GM20431 (cell line): ENCODE data around the gene TNNI2.

Experiments used
- in situ Hi-C: fragments of 300-500 bp; cut with MseI, MboI; formaldehyde crosslinking; loops from one replicate; pipeline ENCODE4 v1.15.0; 2020; ENCODE audit warnings: low sequenced_read_pairs; ENCODE audit not compliant: unreplicated experiment

Gene TNNI2

GRCh38 chr11:1831338-1832210, 7.2 kb upstream of the TNNI2 start:
- in situ Hi-C loops, result no loop called here

GRCh38 chr11:1832211-1832919, 6.4 kb upstream of the TNNI2 start:
- in situ Hi-C loops, result no loop called here

GRCh38 chr11:1832920-1833295, 5.9 kb upstream of the TNNI2 start:
- in situ Hi-C loops, result no loop called here

- in situ Hi-C loops, result no loop called here
Measured at GRCh38 chr11:1834062-1834610, 4.6 kb upstream of the TNNI2 start.

GRCh38 chr11:1834779-1835670, 3.8 kb upstream of the TNNI2 start, which contains the start of gene SYT8:
TSS of gene SYT8 (plus strand) at chr11:1834990. CDS start at chr11:1835106, 116 bp downstream.
- in situ Hi-C loops, result no loop called here

- in situ Hi-C loops, result no loop called here
Measured at GRCh38 chr11:1835671-1836010, 3.1 kb upstream of the TNNI2 start.

- in situ Hi-C loops, result no loop called here
Measured at GRCh38 chr11:1836011-1836945, 2.5 kb upstream of the TNNI2 start.

GRCh38 chr11:1837171-1838076, 1.4 kb upstream of the TNNI2 start:
- in situ Hi-C loops, result no loop called here

GRCh38 chr11:1838077-1838425, 730 bp upstream of the TNNI2 start:
- in situ Hi-C loops, result no loop called here

GRCh38 chr11:1839204-1839923, 583 bp downstream of the TNNI2 start:
- in situ Hi-C loops, result no loop called here

- in situ Hi-C loops, result no loop called here
Measured at GRCh38 chr11:1839924-1840779, 1.4 kb downstream of the TNNI2 start.

GRCh38 chr11:1840780-1841480, 2.1 kb downstream of the TNNI2 start:
- in situ Hi-C loops, result no loop called here

GRCh38 chr11:1841511-1842148, 2.8 kb downstream of the TNNI2 start:
- in situ Hi-C loops, result no loop called here

- in situ Hi-C loops, result no loop called here
Measured at GRCh38 chr11:1842149-1843097, 3.6 kb downstream of the TNNI2 start.

GRCh38 chr11:1843098-1843473, 4.3 kb downstream of the TNNI2 start:
- in situ Hi-C loops, result no loop called here
